DND-41 (cell line): ENCODE measurements around the gene HECTD3.

ENCODE experiments used
- ATAC-seq: fragments of 200-7000 bp; cut with Tn5 transposase; 3 replicates; pipeline ENCODE4 v1.9.1; 2021; ENCODE audit warnings: low read depth; ENCODE audit not compliant: insufficient read depth
- DNase-seq: peaks from one replicate; pipeline ENCODE4 v3.0.0-alpha.2; 2020
- H2AFZ ChIP-seq: 2 replicates; pipeline ENCODE4 v1.6.0; 2012; ENCODE audit warnings: low read depth, low read length
- H3K27ac ChIP-seq: 2 replicates; pipeline ENCODE4 v1.5.1; 2012; ENCODE audit warnings: low read length, inconsistent platforms
- H3K27me3 ChIP-seq: fragments of 200-600 bp; sonication (generic); 2 replicates; pipeline ENCODE4 v1.6.0; 2012; ENCODE audit warnings: low read length, mild to moderate bottlenecking, inconsistent platforms; ENCODE audit not compliant: insufficient read depth, poor library complexity
- H3K36me3 ChIP-seq: 2 replicates; pipeline ENCODE4 v1.5.1; 2012; ENCODE audit warnings: low read length, inconsistent platforms; ENCODE audit not compliant: insufficient read depth
- H3K4me1 ChIP-seq: 2 replicates; pipeline ENCODE4 v1.5.1; 2012; ENCODE audit warnings: mild to moderate bottlenecking, low read length; ENCODE audit not compliant: insufficient read depth
- H3K4me2 ChIP-seq: 2 replicates; pipeline ENCODE4 v1.6.0; 2012; ENCODE audit warnings: mild to moderate bottlenecking, moderate library complexity, low read length, inconsistent platforms; ENCODE audit not compliant: insufficient read depth
- H3K4me3 ChIP-seq, 2 experiments: fragments of 200-600 bp in 1 of 2; shearing (Covaris generic) in 1 of 2; 2 replicates each; pipeline ENCODE4 v1.5.1; 2012 to 2016; ENCODE audit warnings: inconsistent platforms in 2 of 2, low read length in 2 of 2, mild to moderate bottlenecking in 2 of 2, low read depth in 1 of 2, moderate library complexity in 1 of 2
- H3K79me2 ChIP-seq: 2 replicates; pipeline ENCODE4 v1.6.0; 2012; ENCODE audit warnings: low read length, inconsistent platforms; ENCODE audit not compliant: insufficient read depth
- H3K9ac ChIP-seq: 2 replicates; pipeline ENCODE4 v1.6.0; 2012; ENCODE audit warnings: low read depth, mild to moderate bottlenecking, inconsistent platforms, low read length, moderate library complexity
- H3K9me3 ChIP-seq: 2 replicates; pipeline ENCODE4 v1.5.1; 2012; ENCODE audit warnings: low read length, moderate library complexity, mild to moderate bottlenecking, inconsistent platforms; ENCODE audit not compliant: insufficient read depth, severe bottlenecking
- H4K20me1 ChIP-seq: 2 replicates; pipeline ENCODE4 v1.6.0; 2012; ENCODE audit warnings: low read length; ENCODE audit not compliant: insufficient read depth
- EZH2 ChIP-seq: IDR thresholded peaks from 3 replicates; pipeline ENCODE4 v1.6.1; 2012; ENCODE audit warnings: borderline replicate concordance, low read depth, mild to moderate bottlenecking, moderate library complexity, low read length, inconsistent platforms; ENCODE audit not compliant: severe bottlenecking
- TF ChIP-seq, protein P1 (sequence below): IDR thresholded peaks from 2 replicates; pipeline ENCODE4 v1.5.1; 2012; ENCODE audit warnings: borderline replicate concordance, low read length, moderate library complexity, mild to moderate bottlenecking; ENCODE audit not compliant: poor library complexity, severe bottlenecking; ENCODE audit errors: extremely low read depth

HECTD3 gene

GRCh38 chr1:45015683-45016082 is 4.6 kb upstream of the HECTD3 start:
- no peaks in the 10 kb centered on the region for H3K9me3 ChIP-seq
- no peak for TF ChIP-seq EZH2
- TF ChIP-seq, protein P1, sequence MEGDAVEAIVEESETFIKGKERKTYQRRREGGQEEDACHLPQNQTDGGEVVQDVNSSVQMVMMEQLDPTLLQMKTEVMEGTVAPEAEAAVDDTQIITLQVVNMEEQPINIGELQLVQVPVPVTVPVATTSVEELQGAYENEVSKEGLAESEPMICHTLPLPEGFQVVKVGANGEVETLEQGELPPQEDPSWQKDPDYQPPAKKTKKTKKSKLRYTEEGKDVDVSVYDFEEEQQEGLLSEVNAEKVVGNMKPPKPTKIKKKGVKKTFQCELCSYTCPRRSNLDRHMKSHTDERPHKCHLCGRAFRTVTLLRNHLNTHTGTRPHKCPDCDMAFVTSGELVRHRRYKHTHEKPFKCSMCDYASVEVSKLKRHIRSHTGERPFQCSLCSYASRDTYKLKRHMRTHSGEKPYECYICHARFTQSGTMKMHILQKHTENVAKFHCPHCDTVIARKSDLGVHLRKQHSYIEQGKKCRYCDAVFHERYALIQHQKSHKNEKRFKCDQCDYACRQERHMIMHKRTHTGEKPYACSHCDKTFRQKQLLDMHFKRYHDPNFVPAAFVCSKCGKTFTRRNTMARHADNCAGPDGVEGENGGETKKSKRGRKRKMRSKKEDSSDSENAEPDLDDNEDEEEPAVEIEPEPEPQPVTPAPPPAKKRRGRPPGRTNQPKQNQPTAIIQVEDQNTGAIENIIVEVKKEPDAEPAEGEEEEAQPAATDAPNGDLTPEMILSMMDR, result no peak
- no peak overlapping the region for H3K9ac ChIP-seq
- peaks cover 32% of the 10 kb centered on the region for H3K4me1 ChIP-seq
- ATAC-seq (no peak), DNase-seq (no peak)
- peaks cover 15% of the 10 kb centered on the region for H3K79me2 ChIP-seq
- no peak overlapping the region for H3K4me3 ChIP-seq
- H4K20me1 ChIP-seq, result no peaks in the 10 kb centered on the region
- H3K36me3 ChIP-seq, result peaks cover 13% of the 10 kb centered on the region
- H2AFZ ChIP-seq, result no peak overlapping the region
- H3K4me2 ChIP-seq, result no peak overlapping the region
- no peak overlapping the region for H3K27ac ChIP-seq
- H3K27me3 ChIP-seq, result no peaks in the 10 kb centered on the region

DNA sequence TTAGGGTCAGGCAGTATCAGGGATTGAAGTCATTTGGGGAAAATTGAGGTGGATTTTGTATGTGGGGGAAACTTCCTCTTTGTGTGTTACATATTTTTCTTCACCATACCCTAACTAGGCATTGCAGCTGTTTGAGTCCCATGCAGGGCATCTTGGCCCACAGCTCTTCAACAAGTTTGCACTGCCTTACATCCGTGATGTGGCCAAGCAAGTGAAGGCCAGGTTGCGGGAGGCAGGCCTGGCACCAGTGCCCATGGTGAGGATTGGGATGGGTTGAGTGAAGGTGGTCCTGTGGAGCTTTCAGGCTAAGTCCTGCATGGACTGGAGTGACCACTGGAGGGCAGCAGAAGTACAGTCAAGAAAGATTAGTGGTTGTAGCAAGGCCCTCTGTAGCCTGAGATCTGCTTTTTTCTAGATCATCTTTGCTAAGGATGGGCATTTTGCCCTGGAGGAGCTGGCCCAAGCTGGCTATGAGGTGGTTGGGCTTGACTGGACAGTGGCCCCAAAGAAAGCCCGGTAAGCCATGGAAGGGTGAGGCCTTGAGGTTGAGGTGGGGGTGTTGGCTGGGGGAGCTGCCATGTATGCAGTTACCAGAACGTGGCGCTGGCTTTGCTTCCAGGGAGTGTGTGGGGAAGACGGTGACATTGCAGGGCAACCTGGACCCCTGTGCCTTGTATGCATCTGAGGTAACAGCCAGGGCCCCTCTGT is 3.4 kb upstream of the HECTD3 start:
- Histone ChIP-seq H3K4me2 (no peak overlapping the region; the same call in 1 of the 2 replicates), H3K27ac (no peak overlapping the region), H3K36me3 (peaks cover 17% of the 10 kb centered on the region), H3K9me3 (no peaks in the 10 kb centered on the region), H3K4me3 (no peak overlapping the region), H3K79me2 (peaks cover 24% of the 10 kb centered on the region), H4K20me1 (0 out of 2 replicates have a peak, but pooled peaks cover 9% of the 10 kb centered on the region), H3K4me1 (peaks cover 44% of the 10 kb centered on the region), H2AFZ (peak overlapping the region; percentile 41; the same call in 1 of the 2 replicates), H3K27me3 (no peaks in the 10 kb centered on the region), H3K9ac (no peak overlapping the region)
- ATAC-seq, result peak; percentile 54
- peak; percentile 85 for DNase-seq
- TF ChIP-seq, protein P1, result peak; percentile 98
- TF ChIP-seq EZH2, result no peak

DNA sequence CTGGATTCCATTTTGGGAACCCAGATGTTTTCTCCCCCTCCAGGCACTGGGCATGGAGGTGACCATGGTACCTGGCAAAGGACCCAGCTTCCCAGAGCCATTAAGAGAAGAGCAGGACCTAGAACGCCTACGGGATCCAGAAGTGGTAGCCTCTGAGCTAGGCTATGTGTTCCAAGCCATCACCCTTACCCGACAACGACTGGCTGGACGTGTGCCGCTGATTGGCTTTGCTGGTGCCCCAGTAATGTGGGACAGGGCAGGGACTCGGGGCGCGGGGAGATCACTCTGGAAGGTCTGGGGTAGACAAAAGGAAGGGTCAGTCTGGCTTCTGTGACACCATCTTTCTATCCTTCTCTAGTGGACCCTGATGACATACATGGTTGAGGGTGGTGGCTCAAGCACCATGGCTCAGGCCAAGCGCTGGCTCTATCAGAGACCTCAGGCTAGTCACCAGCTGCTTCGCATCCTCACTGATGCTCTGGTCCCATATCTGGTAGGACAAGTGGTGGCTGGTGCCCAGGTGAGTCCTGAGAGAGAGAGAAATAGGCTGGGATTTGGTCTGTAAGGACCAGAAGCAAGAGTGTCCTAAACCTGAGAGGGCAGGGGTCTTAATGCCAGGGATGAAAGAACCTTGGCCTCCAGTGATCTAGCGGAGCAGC is 2.6 kb upstream of the HECTD3 start:
- ATAC-seq, result no peak
- H3K4me2 ChIP-seq, result peak overlapping the region; percentile 84
- H3K9me3 ChIP-seq, result no peaks in the 10 kb centered on the region
- no peak for TF ChIP-seq EZH2
- TF ChIP-seq, protein P1, result no peak
- H4K20me1 ChIP-seq, result 0 out of 2 replicates have a peak, but pooled peaks cover 9% of the 10 kb centered on the region
- H2AFZ ChIP-seq, result no peak overlapping the region
- H3K4me3 ChIP-seq, result peak overlapping the region in 1 of 2 experiments; percentile 78; a peak in 1 of 4 replicates
- peaks cover 24% of the 10 kb centered on the region for H3K79me2 ChIP-seq
- peaks cover 45% of the 10 kb centered on the region for H3K4me1 ChIP-seq
- peaks cover 25% of the 10 kb centered on the region for H3K36me3 ChIP-seq
- H3K27ac ChIP-seq, result no peak overlapping the region
- no peak for DNase-seq
- no peaks in the 10 kb centered on the region for H3K27me3 ChIP-seq
- H3K9ac ChIP-seq, result peak overlapping the region; percentile 73; the same call in 1 of the 2 replicates
